T-helper 22 cell (primary cell): ENCODE measurements around the gene PHETA1.

Experiments
- DNase-seq: peaks from one replicate; pipeline ENCODE4 v3.0.0-alpha.2; 2020; ENCODE audit warnings: low read depth

Gene PHETA1, protein sequence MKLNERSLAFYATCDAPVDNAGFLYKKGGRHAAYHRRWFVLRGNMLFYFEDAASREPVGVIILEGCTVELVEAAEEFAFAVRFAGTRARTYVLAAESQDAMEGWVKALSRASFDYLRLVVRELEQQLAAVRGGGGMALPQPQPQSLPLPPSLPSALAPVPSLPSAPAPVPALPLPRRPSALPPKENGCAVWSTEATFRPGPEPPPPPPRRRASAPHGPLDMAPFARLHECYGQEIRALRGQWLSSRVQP

GRCh38 chr12:111368788-111369495, at the start of gene PHETA1:
TSS of gene PHETA1 (minus strand) at chr12:111369095. CDS start at chr12:111363427, 5,668 bp downstream.
- DNase-seq = peak; percentile 56

DNA sequence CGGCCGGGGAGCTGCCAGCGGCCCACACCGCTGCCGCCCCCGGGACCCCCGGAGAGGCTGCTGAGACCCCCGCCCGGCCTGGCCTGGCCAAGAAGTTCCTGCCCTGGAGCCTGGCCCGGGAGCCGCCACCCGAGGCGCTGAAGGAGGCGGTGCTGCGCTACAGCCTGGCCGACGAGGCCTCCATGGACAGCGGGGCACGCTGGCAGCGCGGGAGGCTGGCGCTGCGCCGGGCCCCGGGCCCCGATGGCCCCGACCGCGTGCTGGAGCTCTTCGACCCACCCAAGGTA, 49.6 kb upstream of the PHETA1 start:
- DNase-seq = no peak

DNA sequence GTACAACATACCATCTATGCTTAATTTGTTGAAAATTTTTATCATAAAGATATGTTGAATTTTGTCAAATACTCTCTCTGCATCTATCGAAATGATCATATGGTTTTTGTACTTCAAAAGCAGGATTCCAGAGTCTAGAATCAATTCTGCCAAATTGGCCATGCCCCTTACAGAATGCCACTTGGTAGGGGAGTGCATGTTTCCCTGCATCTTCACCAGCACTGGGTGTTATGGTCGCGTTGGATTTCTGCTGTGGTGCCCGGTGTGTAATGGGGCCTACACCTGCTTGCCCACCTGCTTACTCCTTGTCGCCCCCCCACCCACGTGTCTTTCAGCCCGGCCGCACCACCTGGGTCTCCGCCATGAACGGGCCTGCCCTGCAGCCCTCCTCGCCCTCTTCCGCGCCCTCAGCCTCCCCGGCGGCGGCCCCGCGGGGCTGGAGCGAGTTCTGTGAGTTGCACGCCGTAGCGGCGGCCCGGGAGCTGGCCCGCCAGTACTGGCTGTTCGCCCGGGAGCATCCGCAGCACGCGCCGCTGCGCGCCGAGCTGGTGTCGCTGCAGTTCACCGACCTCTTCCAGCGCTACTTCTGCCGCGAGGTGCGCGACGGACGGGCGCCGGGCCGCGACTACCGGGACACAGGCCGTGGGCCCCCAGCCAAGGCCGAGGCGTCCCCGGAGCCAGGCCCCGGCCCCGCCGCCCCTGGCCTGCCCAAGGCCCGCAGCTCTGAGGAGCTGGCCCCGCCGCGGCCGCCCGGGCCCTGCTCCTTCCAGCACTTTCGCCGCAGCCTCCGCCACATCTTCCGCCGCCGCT, 49.1 kb upstream of the PHETA1 start:
- DNase-seq = no peak

DNA sequence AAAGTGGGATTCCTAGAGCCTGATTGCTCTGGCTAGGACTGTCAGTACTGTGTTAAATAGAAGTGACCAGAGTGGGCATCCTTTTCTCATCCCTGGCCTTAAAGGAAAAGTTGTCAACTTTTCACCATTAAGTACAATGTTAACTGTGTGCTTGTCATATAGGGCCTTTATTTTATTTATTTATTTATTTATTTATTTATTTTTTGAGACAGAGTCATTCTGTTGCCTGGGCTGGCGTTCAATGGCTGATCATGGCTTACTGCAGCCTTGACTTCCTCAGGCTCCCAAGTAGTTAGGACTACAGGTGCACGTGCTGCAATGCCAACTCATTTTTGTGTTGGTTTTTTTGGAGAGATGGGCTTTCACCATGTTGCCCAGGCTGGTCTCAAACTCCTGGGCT, 48.4 kb upstream of the PHETA1 start:
- DNase-seq = no peak

DNA sequence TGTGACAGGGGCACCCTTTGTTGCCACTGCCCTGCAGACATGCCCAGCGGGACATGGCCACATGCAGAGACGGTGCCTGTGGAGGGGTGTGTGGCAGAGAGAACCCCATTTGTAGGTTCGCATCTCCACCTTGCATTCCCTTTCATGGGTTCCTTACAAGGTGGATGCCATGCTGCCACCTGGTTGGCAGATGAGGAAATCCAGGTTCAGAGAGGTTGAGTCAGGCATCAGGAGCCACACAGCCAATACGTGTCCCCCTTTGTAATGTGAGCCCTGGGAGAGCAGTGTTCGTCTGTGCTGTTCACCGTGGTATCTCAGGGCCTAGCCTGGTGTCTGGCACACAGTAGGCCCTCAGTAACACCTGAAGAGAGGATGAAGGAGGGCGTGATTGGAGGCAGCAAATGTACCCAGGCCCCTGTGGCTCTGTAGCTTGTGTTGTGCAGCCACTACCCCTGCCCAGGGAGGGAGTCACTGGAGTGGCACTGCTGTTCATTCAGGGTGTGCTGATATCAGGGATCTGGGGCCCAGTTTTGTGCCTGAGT, 45.9 kb upstream of the PHETA1 start:
- DNase-seq = no peak

GRCh38 chr12:111413442-111414086, 44.7 kb upstream of the PHETA1 start:
- no peak for DNase-seq

DNA sequence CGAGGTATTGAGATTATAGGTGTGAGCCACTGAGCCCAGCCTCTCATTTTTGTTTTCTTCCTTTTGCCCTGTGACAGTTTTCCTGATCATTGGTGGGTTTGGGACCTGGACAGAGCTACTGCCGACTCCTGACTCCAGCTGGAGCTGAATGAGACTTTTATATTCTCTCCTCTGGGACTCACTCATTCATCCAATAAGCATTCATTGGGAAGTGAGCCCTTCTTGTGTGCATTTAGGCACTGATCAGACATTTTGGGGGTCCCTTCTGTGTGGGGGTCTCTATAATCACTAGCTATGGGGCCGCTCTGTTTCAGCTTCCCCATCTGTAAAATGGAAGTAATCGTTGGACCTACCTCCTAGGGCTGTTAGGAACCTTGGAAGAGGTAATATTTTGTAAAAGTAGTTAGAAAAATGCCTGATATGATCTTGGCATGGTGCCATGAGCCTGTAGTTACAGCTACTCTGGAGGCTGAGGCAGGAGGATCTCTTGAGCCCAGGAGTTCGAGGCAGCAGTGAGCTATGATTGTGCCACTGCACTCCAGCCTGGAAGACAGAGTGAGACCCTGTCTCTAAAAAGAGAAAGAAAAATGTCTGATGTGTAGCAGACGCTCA, 44.0 kb upstream of the PHETA1 start:
- DNase-seq = no peak

DNA sequence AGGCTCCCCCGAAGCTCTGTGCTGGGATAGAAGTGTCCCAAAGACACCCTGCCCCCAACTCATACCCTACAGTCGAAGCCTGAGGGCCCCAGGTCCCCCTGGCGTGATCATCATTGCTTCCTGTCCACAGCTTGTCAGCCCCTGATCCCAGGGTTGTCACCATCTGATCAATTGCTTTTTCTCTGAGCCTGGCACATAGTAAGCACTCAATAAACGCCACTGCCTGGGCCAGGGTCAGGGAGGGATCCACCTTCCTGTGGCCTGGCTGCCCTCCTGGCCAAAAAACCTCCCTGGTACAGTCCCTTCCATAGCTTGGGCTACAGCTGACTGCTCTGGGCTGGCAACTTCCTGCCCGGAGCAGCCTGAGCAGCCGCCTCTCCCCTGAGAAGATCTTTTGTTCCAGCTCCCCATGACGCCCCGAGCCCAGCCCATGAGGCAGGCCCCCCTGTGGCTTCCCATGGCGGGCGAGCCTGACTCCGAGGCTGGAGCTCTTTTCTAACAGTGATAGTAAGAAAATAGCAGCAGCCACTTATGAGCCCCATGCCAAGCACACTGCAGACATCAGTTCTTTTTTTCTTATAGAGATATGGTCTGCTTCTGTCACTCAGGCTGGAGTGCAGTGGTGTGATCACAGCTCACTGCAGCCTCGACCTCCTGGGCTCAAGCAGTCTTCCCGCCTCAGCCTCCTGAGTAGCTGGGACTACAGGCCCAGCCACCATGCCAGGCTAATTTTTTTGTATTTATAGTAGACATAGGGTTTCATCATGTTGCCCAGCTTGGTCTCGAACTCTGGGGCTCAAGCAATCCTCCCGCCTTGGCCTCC, 43.3 kb upstream of the PHETA1 start:
- DNase-seq = no peak

DNA sequence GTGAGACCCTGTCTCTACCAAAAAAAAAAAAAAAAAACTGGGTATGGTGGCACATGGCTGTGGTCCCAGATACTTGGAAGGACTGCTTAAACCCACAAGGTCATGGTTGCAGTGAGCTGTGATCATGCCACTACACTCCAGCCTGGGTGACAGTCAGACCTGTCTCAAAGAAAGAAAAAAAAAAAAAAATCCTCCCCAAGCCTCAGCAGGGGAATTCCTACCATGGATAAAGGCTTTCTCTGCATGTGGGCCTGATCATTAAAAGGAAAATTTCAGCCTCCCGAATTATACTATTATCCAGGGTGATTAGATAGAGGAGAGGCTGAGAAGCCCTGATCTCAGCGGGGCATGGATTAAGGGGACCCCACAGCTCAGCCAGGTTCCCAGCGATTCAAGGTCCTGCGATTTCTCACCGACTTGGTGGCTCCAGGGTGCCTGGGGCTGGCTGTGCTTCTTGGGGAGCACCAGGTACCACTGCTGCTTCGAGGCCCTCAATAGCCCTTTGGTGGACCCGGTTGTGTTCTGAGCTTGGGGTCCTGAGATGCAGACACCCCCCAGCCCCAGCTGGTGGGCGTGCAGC, 42.4 kb upstream of the PHETA1 start:
- DNase-seq = no peak

DNA sequence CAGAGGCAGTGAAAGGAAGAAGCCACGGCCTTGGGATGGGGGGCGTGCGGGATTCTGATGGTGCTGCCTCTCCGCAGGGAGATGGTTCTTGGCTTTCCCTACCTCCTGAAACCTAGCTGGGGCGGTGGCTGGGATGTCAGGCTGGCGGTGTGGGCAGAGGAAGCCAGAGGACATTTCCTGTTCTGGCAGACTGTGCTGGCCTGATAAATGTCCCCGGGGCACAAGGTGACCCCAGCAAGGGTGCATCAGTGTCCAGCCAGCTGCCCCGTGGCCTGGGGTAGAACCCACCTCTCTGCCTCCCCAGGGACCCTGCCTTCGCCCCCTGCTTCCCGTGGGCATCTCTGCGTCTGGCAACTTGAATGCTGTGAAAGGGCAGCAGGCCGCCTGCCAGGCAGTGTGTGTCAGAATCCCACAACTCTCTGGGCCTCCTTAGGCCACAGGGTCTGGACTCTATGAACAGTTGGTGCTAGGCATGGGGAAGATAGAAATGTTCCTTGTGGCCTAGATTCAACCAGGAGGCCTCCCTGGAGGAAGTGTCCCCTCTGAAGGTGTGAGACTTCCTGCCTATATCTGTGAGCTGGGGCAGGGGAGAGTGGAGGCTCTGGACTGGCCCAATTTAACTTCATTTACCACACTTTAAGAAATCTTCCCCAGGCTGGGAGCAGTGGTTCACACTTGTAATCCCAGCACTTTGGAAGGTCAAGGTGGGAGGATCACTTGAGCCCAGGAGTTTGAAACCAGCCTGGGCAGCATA, 41.7 kb upstream of the PHETA1 start:
- DNase-seq = no peak

GRCh38 chr12:111409780-111410430, 41.0 kb upstream of the PHETA1 start:
- DNase-seq = no peak

DNA sequence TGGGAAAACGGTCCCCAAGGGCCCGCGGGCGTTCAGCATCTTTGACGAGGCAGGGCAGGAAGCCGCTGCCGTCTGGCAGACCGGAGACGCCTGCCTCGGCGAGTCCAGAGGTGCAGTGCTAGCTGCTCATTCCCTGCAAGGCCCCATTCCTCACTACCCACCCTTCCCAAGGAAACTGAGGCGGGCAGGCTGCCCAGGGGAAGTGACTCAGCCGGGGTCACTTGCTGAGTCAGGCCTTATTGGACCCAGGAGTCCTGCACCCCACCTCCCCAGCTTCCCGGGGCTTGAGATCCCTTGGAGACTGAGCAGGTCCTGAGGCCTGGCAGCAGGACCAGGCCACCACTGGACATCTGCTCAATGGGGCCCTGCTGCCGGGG, 40.5 kb upstream of the PHETA1 start:
- DNase-seq = no peak

- DNase-seq = no peak
Observed at GRCh38 chr12:111408686-111409402, 39.9 kb upstream of the PHETA1 start.

GRCh38 chr12:111408116-111408440, 39.2 kb upstream of the PHETA1 start:
- DNase-seq = no peak

- no peak for DNase-seq
Observed at GRCh38 chr12:111407377-111408115, 38.7 kb upstream of the PHETA1 start.

DNA sequence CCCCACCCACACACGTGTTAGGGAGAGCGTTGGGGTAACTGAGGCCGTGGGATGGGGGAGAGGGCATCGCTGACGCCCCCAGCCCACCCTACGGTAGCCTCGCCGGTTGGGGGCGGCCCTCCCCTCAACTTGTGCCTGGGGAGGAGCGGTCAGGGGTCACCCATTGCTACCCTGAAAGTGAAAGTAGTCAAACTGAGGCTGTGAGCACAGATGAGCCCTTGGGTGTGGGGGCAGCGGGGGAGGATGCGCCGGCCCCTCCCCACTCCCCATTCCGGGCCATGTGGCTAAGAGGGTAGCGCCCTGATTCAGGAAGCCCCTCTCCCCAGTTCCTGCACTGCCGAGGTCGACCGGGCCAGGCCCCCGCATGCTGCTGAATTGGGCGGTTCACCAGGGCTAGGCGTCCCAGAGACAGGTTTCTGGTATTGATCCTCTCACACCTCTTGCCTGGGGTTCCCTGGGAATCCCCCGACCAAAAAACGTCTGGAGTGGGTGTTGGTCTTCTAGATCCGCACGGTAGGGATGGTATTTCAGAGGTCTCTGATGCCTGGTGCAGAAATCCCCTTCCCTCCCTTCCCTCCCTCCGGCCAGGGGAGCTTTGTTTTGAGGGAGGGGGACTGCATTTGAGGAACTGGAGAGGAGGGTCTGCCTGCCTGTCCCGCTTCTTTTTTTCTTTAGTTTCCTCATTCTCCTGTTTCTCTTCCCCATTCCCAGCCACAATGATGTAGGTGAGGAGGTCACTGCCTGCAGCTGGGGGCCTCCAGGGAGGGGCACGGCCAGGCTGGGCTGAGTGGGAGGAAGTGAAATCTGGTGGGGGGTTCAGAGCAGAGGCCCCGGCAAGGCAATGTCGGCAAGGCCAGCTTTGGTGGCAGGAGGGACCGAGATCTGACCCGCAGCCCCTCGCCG, 37.8 kb upstream of the PHETA1 start:
- peak; percentile 61 for DNase-seq

GRCh38 chr12:111405859-111406473, 37.1 kb upstream of the PHETA1 start, which contains the start of gene SH2B3:
TSS of gene SH2B3 (plus strand) at chr12:111405923. CDS start at chr12:111418146, 12,223 bp downstream.
- peak; percentile 71 for DNase-seq
